Neuron (in vitro differentiated cells): ENCODE data around the gene TMEFF2.

ENCODE experiments used
- H2AFZ ChIP-seq: one replicate; pipeline ENCODE4 v1.6.1; 2013; ENCODE audit warnings: low read depth, mild to moderate bottlenecking, inconsistent platforms, low read length, moderate library complexity
- H3K27me3 ChIP-seq: one replicate; pipeline ENCODE4 v1.6.1; 2013; ENCODE audit warnings: low read length; ENCODE audit not compliant: insufficient read depth
- H3K36me3 ChIP-seq: one replicate; pipeline ENCODE4 v1.6.1; 2013; ENCODE audit warnings: low read length; ENCODE audit not compliant: insufficient read depth
- H3K4me1 ChIP-seq: one replicate; pipeline ENCODE4 v1.6.1; 2013; ENCODE audit warnings: low read length; ENCODE audit not compliant: insufficient read depth
- H3K4me3 ChIP-seq: 2 replicates; pipeline ENCODE4 v1.5.1; 2013; ENCODE audit warnings: mild to moderate bottlenecking, low read length, moderate library complexity
- H3K9me3 ChIP-seq: one replicate; pipeline ENCODE4 v1.6.1; 2013; ENCODE audit warnings: low read length

Gene TMEFF2

GRCh38 chr2:192194866-192195547 lies at the start of gene TMEFF2:
TSS of gene TMEFF2 (minus strand) at chr2:192194933. CDS start at chr2:192194524, 409 bp downstream.
- Histone ChIP-seq H3K36me3 (no peaks in the 10 kb centered on the region), H3K9me3 (no peaks in the 10 kb centered on the region), H2AFZ (peak within 1 kb of the TSS; percentile 92), H3K27me3 (peaks cover 7% of the 10 kb centered on the region), H3K4me1 (peaks cover 27% of the 10 kb centered on the region), H3K4me3 (peak within 1 kb of the TSS; percentile 69)

GRCh38 chr2:192243488-192243887 lies 48.8 kb upstream of the TMEFF2 start:
- H3K36me3 ChIP-seq, result no peaks in the 10 kb centered on the region
- no peaks in the 10 kb centered on the region for H3K4me1 ChIP-seq
- no peak overlapping the region for H3K4me3 ChIP-seq
- H3K27me3 ChIP-seq, result no peaks in the 10 kb centered on the region
- no peak overlapping the region for H2AFZ ChIP-seq
- no peaks in the 10 kb centered on the region for H3K9me3 ChIP-seq

- Histone ChIP-seq H3K4me1 (no peaks in the 10 kb centered on the region), H3K27me3 (no peaks in the 10 kb centered on the region), H2AFZ (no peak overlapping the region), H3K9me3 (no peaks in the 10 kb centered on the region), H3K4me3 (no peak overlapping the region), H3K36me3 (no peaks in the 10 kb centered on the region)
Observed at GRCh38 chr2:192236136-192236535, 41.4 kb upstream of the TMEFF2 start.

- Histone ChIP-seq H3K36me3 (no peaks in the 10 kb centered on the region), H3K4me1 (no peaks in the 10 kb centered on the region), H3K9me3 (no peaks in the 10 kb centered on the region), H3K27me3 (no peaks in the 10 kb centered on the region), H3K4me3 (no peak overlapping the region), H2AFZ (peak overlapping the region; percentile 54)
Observed at GRCh38 chr2:192230889-192231453, 36.2 kb upstream of the TMEFF2 start.

GRCh38 chr2:192228685-192229084 lies 34.0 kb upstream of the TMEFF2 start:
- no peaks in the 10 kb centered on the region for H3K4me1 ChIP-seq
- no peak overlapping the region for H3K4me3 ChIP-seq
- no peaks in the 10 kb centered on the region for H3K9me3 ChIP-seq
- H3K27me3 ChIP-seq, result no peaks in the 10 kb centered on the region
- H3K36me3 ChIP-seq, result no peaks in the 10 kb centered on the region
- H2AFZ ChIP-seq, result no peak overlapping the region

- H2AFZ ChIP-seq, result no peak overlapping the region
- H3K4me3 ChIP-seq, result no peak overlapping the region
- H3K27me3 ChIP-seq, result no peaks in the 10 kb centered on the region
- no peaks in the 10 kb centered on the region for H3K9me3 ChIP-seq
- no peaks in the 10 kb centered on the region for H3K36me3 ChIP-seq
- H3K4me1 ChIP-seq, result no peaks in the 10 kb centered on the region
Observed at GRCh38 chr2:192218970-192219369, 24.2 kb upstream of the TMEFF2 start.

GRCh38 chr2:192218377-192218776 lies 23.6 kb upstream of the TMEFF2 start:
- Histone ChIP-seq H3K9me3 (no peaks in the 10 kb centered on the region), H3K4me3 (no peak overlapping the region), H2AFZ (no peak overlapping the region), H3K36me3 (no peaks in the 10 kb centered on the region), H3K4me1 (no peaks in the 10 kb centered on the region), H3K27me3 (no peaks in the 10 kb centered on the region)

- Histone ChIP-seq H3K36me3 (no peaks in the 10 kb centered on the region), H2AFZ (no peak overlapping the region), H3K27me3 (no peaks in the 10 kb centered on the region), H3K9me3 (no peaks in the 10 kb centered on the region), H3K4me1 (no peaks in the 10 kb centered on the region), H3K4me3 (no peak overlapping the region)
Observed at GRCh38 chr2:192216336-192216735, 21.6 kb upstream of the TMEFF2 start.

GRCh38 chr2:192215096-192215877 lies 20.6 kb upstream of the TMEFF2 start:
- Histone ChIP-seq H3K27me3 (no peaks in the 10 kb centered on the region), H3K9me3 (no peaks in the 10 kb centered on the region), H3K36me3 (no peaks in the 10 kb centered on the region), H3K4me1 (no peaks in the 10 kb centered on the region), H2AFZ (no peak overlapping the region), H3K4me3 (no peak overlapping the region)

GRCh38 chr2:192208848-192209247 lies 14.1 kb upstream of the TMEFF2 start:
- H3K4me3 ChIP-seq, result no peak overlapping the region
- H3K9me3 ChIP-seq, result no peaks in the 10 kb centered on the region
- no peaks in the 10 kb centered on the region for H3K4me1 ChIP-seq
- H3K27me3 ChIP-seq, result no peaks in the 10 kb centered on the region
- no peaks in the 10 kb centered on the region for H3K36me3 ChIP-seq
- H2AFZ ChIP-seq, result no peak overlapping the region

- H3K36me3 ChIP-seq, result no peaks in the 10 kb centered on the region
- no peaks in the 10 kb centered on the region for H3K9me3 ChIP-seq
- no peaks in the 10 kb centered on the region for H3K27me3 ChIP-seq
- no peaks in the 10 kb centered on the region for H3K4me1 ChIP-seq
- no peak overlapping the region for H3K4me3 ChIP-seq
- H2AFZ ChIP-seq, result no peak overlapping the region
Observed at GRCh38 chr2:192206399-192206798, 11.7 kb upstream of the TMEFF2 start.

- Histone ChIP-seq H3K27me3 (no peaks in the 10 kb centered on the region), H3K9me3 (no peaks in the 10 kb centered on the region), H3K36me3 (no peaks in the 10 kb centered on the region), H3K4me1 (no peaks in the 10 kb centered on the region), H3K4me3 (no peak overlapping the region), H2AFZ (no peak overlapping the region)
Observed at GRCh38 chr2:192203876-192204275, 9.1 kb upstream of the TMEFF2 start.

GRCh38 chr2:192202373-192202772 lies 7.6 kb upstream of the TMEFF2 start:
- Histone ChIP-seq H2AFZ (no peak overlapping the region), H3K36me3 (no peaks in the 10 kb centered on the region), H3K4me3 (no peak overlapping the region), H3K4me1 (peaks cover 1% of the 10 kb centered on the region), H3K27me3 (no peaks in the 10 kb centered on the region), H3K9me3 (no peaks in the 10 kb centered on the region)
